Heart left ventricle (tissue), 16 donors: ENCODE measurements around the gene AUH. TPM values are rescaled to one million over a fixed set of nuclear protein-coding genes. Genes with fewer than 3 reads are reported as not detected.
A peak's percentile ranks its signal among the peaks of the same experiment; 100 is the strongest.

Experiments
- ATAC-seq, 4 donors: fragments of 200-7000 bp; cut with Tn5 transposase; one replicate each; pipeline ENCODE4 v1.9.1; 2020 to 2022; ENCODE audit warnings: moderate library complexity in 4 of 4, mild to moderate bottlenecking in 3 of 4, moderate number of reproducible peaks in 1 of 4
- DNase-seq, 5 donors: peaks; one replicate each; pipeline ENCODE4 v3.0.0-alpha.2; 2020
- H3K27ac ChIP-seq, 12 donors: fragments of 200-600 bp; sonication (generic) in 4 of 12; one replicate each; pipeline versions ENCODE4 v1.5.0 to v1.8.0; 2016 to 2022; ENCODE audit warnings: mild to moderate bottlenecking in 2 of 12
- H3K27me3 ChIP-seq, 9 donors: fragments of 200-600 bp; sonication (generic) in 2 of 9; one replicate each; pipeline versions ENCODE4 v1.5.1 to v1.8.0; 2016 to 2022; ENCODE audit warnings: mild to moderate bottlenecking in 3 of 9
- H3K36me3 ChIP-seq, 9 donors: fragments of 200-600 bp; sonication (generic) in 2 of 9; one replicate each; pipeline versions ENCODE4 v1.5.0 to v1.8.0; 2018 to 2022; ENCODE audit warnings: mild to moderate bottlenecking in 2 of 9
- H3K4me1 ChIP-seq, 12 donors: fragments of 200-600 bp; sonication (generic) in 4 of 12; one replicate each; pipeline versions ENCODE4 v1.5.0 to v1.8.0; 2016 to 2022; ENCODE audit warnings: mild to moderate bottlenecking in 3 of 12
- H3K4me3 ChIP-seq, 12 donors: fragments of 200-600 bp; sonication (generic) in 4 of 12; one replicate each; pipeline versions ENCODE4 v1.5.0 to v1.8.0; 2017 to 2022; ENCODE audit warnings: mild to moderate bottlenecking in 9 of 12, moderate library complexity in 4 of 12
- H3K9me3 ChIP-seq, 12 donors: fragments of 200-600 bp; sonication (generic) in 4 of 12; one replicate each; pipeline versions ENCODE4 v1.5.0 to v1.8.0; 2016 to 2022; ENCODE audit warnings: mild to moderate bottlenecking in 1 of 12
- POLR2A ChIP-seq, 2 donors: fragments of 450-650 bp; IDR thresholded peaks; one replicate each; pipeline ENCODE4 v1.6.1; 2017; ENCODE audit warnings: antibody characterized with exemption in 2 of 2, mild to moderate bottlenecking in 2 of 2, moderate library complexity in 2 of 2
- WGBS, 4 donors: extraction: QIAGEN DNeasy Blood & Tissue Kit in 2 of 4; methylation state at CpG; one replicate each; pipeline versions ENCODE4 v1.1.5 to v1.1.7; 2013 to 2018; 5-methylcytosine and 5-hydroxymethylcytosine counted together
- intact Hi-C, 10 donors: fragments of 100-400 bp; cut with DNase I; formaldehyde crosslinking; loops; one replicate each; pipeline versions ENCODE4 v1.11.1 to v1.14.2; 2022
- polyA plus RNA-seq, 2 donors: library from polyadenylated mRNA; stranded (reverse); fragments of 200-250 nt; gene quantifications; one replicate each; pipeline ENCODE4 v1.2.3, GENCODE V29; 2013
- total RNA-seq, 9 donors: library from RNA; depleted of rRNA in 2 of 9; stranded (reverse); fragments of >200 nt in 2 of 9; fragmentation: NEBNext Ultra II Directional in 3 of 9; extraction: Animal tissue kit (Norgen Biotek cat#: 25700) in 3 of 9; gene quantifications; one replicate each; pipeline versions ENCODE4 v1.1.0 to v1.2.4, GENCODE V29; 2016 to 2023
- TF ChIP-seq, protein P1 (sequence below), 12 donors: fragments of 200-600 bp; sonication (generic) in 4 of 12; IDR thresholded peaks; one replicate each; pipeline versions ENCODE4 v1.5.0 to v1.8.0; 2018 to 2022; ENCODE audit warnings: antibody characterized with exemption in 12 of 12, mild to moderate bottlenecking in 5 of 12
- donor health status: ischemic (EF 13 %, LVEDD 7.1; RV severe dilation, severe dysfunction).
- donor health status: healthy with polysubstance abuse.
- donor health status: DM: no; HTN: yes; CAD: no.
- donor health status: DM: no; HTN: no; CAD: no.
- donor health status: ischemic (EF 25% LVEDD 6.9; RV normal size, moderate dysfunction).
- donor health status: ischemic (EF 25% LVEDD 5.7; RV mildly dilated, moderate dysfunction).
- donor health status: healthy.
- donor health status: DM: yes; HTN: yes; CAD: no.
- donor health status: ischemic (EF 35%, LVEDD 5.7; RV mildly dilated, moderate dysfunction).
- donor health status: nonischemic (EF 11% LVEDD 7.7; RV severe dilation, severe dysfunction).
- donor health status: DM: yes; HTN: yes; CAD: no.
- donor health status: PGD.
- donor health status: ischemic (EF 29% LVEDD 5.4; RV normal size, mild dysfunction).
- donor health status: nonischemic (EF 23%, LVEDD 6.1; RV moderate dilation, normal function).

The AUH gene
- total and polyA plus RNA-seq, 11 donors = 19.0 to 54.7 (median 39.7) TPM

DNA sequence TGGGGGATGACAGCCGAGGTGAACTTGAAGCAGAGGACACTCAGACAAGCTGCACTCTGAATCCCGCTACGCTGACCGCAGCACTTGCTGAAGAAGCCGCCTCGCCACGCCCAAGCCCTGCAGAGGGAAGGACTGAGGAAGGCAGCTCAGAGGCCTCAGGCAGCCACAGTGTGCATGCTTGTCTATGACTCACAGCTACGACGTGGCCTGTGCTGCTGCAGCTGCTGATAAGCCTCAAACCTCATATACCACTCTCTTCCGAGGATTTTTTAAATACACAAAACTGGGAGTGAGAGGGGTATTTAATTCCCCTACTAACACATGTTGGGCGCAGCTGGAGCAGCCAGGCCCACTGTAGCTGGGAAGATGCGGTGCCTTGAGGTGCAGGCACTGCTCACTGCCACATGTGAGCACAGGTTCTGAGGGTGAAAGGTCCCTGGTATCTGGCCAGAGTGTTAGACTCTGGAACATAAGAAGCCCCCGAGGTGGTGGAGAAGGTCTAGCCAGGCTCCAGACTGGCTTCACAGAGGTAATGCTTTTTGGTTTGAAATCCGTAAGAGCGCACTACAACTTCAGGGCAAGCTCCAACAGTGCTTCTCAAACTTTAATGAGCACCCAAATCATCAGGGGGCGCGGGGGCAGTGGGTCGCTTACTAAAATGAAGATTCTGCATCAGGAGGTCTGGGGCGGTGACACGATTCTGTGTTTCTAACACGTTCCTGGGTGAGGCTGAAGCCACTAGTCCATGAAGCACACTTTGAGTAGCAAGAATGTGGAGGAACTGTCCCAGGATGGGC lies 196.8 kb downstream of the AUH start:
- intact Hi-C loops = no loop called here
- peak in 4 of 5 donors; percentile 49 to 88 (median 71) for DNase-seq

More for the DNA sequence above, 196.8 kb downstream of the AUH start:
- TF ChIP-seq, protein P1, sequence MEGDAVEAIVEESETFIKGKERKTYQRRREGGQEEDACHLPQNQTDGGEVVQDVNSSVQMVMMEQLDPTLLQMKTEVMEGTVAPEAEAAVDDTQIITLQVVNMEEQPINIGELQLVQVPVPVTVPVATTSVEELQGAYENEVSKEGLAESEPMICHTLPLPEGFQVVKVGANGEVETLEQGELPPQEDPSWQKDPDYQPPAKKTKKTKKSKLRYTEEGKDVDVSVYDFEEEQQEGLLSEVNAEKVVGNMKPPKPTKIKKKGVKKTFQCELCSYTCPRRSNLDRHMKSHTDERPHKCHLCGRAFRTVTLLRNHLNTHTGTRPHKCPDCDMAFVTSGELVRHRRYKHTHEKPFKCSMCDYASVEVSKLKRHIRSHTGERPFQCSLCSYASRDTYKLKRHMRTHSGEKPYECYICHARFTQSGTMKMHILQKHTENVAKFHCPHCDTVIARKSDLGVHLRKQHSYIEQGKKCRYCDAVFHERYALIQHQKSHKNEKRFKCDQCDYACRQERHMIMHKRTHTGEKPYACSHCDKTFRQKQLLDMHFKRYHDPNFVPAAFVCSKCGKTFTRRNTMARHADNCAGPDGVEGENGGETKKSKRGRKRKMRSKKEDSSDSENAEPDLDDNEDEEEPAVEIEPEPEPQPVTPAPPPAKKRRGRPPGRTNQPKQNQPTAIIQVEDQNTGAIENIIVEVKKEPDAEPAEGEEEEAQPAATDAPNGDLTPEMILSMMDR (IDR thresholded peaks at IDR 0.05) = no peak
- no peak for TF ChIP-seq POLR2A (IDR thresholded peaks at IDR 0.05)
- peak; percentile 53 to 85 (median 71) for ATAC-seq
- H3K4me1 ChIP-seq = peaks cover 0 to 44% (median 8%) of the 10 kb centered on the region in 12 donors
- peaks cover 0 to 5% (median 0%) of the 10 kb centered on the region in 12 donors for H3K9me3 ChIP-seq
- no peaks in the 10 kb centered on the region for H3K36me3 ChIP-seq
- 73 to 80% (median 74%) methylated on average over 18 to 21 of the region's 21 CpGs for WGBS, 4 donors
- H3K27me3 ChIP-seq = no peaks in the 10 kb centered on the region
- no peak overlapping the region for H3K4me3 ChIP-seq
- H3K27ac ChIP-seq = peak overlapping the region in 1 of 12 donors; percentile 76

Other genes with a start within 250 kb of the AUH start
- gene NFIL3, start 61.9 kb upstream of the AUH start, total RNA-seq = 10 to 100 TPM; 20.1 to 35.9 (median 24.7) TPM
- gene NFIL3, start 61.9 kb upstream of the AUH start, polyA plus RNA-seq = 10 to 100 TPM; 13.1 to 33.3 TPM